Measurements from ENCODE around the gene ANKHD1. TPM values are rescaled to one million over a fixed set of nuclear protein-coding genes. Genes with fewer than 3 reads are reported as not detected.

ANKHD1 gene
- polyA plus RNA-seq, 3 donors: 29.0 to 110 (median 43.6) TPM

DNA sequence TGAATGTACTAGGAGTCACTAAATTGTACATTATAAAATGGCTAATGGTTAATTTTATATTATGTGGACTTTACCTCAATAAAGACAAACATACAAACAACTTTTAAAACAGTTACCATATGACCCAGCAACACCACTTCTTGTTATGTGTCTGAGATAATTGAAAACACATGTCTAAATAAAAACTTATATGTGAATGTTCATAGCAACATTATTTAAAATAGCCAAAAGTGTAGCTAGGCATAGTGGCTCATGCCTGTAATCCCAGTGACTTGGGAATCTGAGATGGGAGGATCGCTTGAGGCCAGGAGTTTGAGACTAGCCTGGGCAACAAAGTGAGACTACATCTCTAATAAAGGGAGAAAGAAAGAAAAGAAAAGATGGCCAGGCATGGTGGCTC lies 185.9 kb downstream of the ANKHD1 start:
- peaks cover 0 to 6% (median 1%) of the 10 kb centered on the region in 3 donors for H3K27me3 Mint-ChIP-seq (ENCODE audit: low read depth in 3 of 3)
- H4K20me1 ChIP-seq (ENCODE audit: insufficient read depth, low read length): no peaks in the 10 kb centered on the region
- peaks cover 51 to 56% of the 10 kb centered on the region in 2 donors for H3K4me1 ChIP-seq (ENCODE audit: control insufficient read depth in 1 of 2, insufficient read depth in 2 of 2, low read length in 2 of 2)
- 80% methylated on average over 1 of the region's 1 CpG for WGBS (ENCODE audit: insufficient coverage)
- H3K79me2 ChIP-seq (ENCODE audit: insufficient read depth, low read length): peaks cover 55% of the 10 kb centered on the region
- peak overlapping the region in 6 of 7 donors; percentile 35 to 89 (median 66) for H3K27ac Mint-ChIP-seq
- TF ChIP-seq, protein P1, sequence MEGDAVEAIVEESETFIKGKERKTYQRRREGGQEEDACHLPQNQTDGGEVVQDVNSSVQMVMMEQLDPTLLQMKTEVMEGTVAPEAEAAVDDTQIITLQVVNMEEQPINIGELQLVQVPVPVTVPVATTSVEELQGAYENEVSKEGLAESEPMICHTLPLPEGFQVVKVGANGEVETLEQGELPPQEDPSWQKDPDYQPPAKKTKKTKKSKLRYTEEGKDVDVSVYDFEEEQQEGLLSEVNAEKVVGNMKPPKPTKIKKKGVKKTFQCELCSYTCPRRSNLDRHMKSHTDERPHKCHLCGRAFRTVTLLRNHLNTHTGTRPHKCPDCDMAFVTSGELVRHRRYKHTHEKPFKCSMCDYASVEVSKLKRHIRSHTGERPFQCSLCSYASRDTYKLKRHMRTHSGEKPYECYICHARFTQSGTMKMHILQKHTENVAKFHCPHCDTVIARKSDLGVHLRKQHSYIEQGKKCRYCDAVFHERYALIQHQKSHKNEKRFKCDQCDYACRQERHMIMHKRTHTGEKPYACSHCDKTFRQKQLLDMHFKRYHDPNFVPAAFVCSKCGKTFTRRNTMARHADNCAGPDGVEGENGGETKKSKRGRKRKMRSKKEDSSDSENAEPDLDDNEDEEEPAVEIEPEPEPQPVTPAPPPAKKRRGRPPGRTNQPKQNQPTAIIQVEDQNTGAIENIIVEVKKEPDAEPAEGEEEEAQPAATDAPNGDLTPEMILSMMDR (IDR thresholded peaks at IDR 0.05): no peak
- H3K4me2 ChIP-seq (replicated peaks; ENCODE audit: extremely low read depth, low read length, poor library complexity, severe bottlenecking): no peak overlapping the region
- no peak for DNase-seq
- no peak overlapping the region for H3K4me3 Mint-ChIP-seq
- H3K36me3 ChIP-seq (replicated peaks in 1 of 2; ENCODE audit: control insufficient read depth in 1 of 2, insufficient read depth in 2 of 2, low read length in 2 of 2): peaks cover 0 to 25% of the 10 kb centered on the region in 2 donors
- H2AFZ ChIP-seq (ENCODE audit: insufficient read depth, low read depth, low read length, poor library complexity, severe bottlenecking): no peak overlapping the region
- intact Hi-C loops (cut with micrococcal nuclease): no loop called here
- H3K9me3 Mint-ChIP-seq: peaks cover 0 to 8% (median 0%) of the 10 kb centered on the region in 7 donors
- no peaks in the 10 kb centered on the region for H3K9me3 ChIP-seq (replicated peaks in 1 of 2; ENCODE audit: control insufficient read depth in 1 of 2, insufficient read depth in 1 of 2, low read length in 2 of 2)
- H3K9ac ChIP-seq (ENCODE audit: insufficient read depth, low read length, poor library complexity, severe bottlenecking): no peak overlapping the region
- H3K4me1 Mint-ChIP-seq: peaks cover 61% of the 10 kb centered on the region
- no peak overlapping the region for H3K27ac ChIP-seq (ENCODE audit: low read depth in 1 of 2, low read length in 2 of 2)
- peaks cover 25 to 55% of the 10 kb centered on the region in 2 donors for H3K36me3 Mint-ChIP-seq
- no peak overlapping the region for H3K4me3 ChIP-seq (replicated peaks in 1 of 3; ENCODE audit: low read depth in 2 of 3, low read length in 3 of 3)
- H3K27me3 ChIP-seq (ENCODE audit: control insufficient read depth in 2 of 2, insufficient read depth in 2 of 2, low read length in 2 of 2): no peaks in the 10 kb centered on the region

DNA sequence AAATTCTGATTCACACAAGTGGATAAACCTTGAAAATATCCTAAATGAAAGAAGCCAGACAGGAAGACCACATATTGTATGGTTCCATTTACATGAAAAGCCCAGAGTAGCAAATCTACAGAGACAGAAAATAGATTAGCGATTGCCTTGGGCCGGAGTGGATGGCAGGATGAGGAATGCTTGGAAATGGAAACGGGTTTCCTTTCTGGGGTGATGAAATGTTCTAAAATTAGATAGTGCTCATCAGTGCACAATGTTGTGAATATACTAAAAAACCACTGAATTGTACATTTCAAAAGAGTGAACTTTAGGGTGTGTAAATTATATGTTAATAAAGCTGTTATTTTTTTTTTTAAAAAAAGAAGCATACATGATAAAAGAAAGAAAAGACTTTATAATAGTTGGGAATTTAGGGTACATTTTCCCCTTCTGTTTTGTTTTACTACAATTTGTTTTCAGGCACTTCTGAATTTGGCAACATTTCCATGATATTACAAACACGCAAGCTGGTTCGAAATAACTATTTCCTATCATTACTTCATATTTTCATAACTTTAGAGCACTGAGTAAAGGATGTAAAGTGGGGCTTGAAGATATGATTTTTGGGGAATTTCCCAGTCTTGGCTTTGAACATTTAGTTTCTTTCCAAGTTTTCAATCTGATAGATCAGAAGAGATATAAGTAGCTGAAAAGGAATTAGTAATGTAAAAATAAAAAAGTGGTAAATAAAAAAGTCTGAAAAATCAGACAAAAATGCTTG lies 186.9 kb downstream of the ANKHD1 start:
- H3K4me3 ChIP-seq (replicated peaks in 1 of 3; ENCODE audit: low read depth in 2 of 3, low read length in 3 of 3): peak overlapping the region in 2 of 3 experiments; percentile 4 to 81
- H3K27me3 ChIP-seq (ENCODE audit: control insufficient read depth in 2 of 2, insufficient read depth in 2 of 2, low read length in 2 of 2): no peaks in the 10 kb centered on the region
- Mint-ChIP-seq H3K27ac (peak overlapping the region; percentile 89 to 96 (median 93)), H3K4me1 (peaks cover 61% of the 10 kb centered on the region), H3K4me3 (peak overlapping the region in 1 of 2 donors; percentile 73), H3K9me3 (peaks cover 0 to 8% (median 0%) of the 10 kb centered on the region in 7 donors), H3K27me3 (ENCODE audit: low read depth in 3 of 3) (peaks cover 0 to 2% (median under 1%) of the 10 kb centered on the region in 3 donors), H3K36me3 (peaks cover 19 to 47% of the 10 kb centered on the region in 2 donors)
- no peaks in the 10 kb centered on the region for H4K20me1 ChIP-seq (ENCODE audit: insufficient read depth, low read length)
- H3K4me1 ChIP-seq (ENCODE audit: control insufficient read depth in 1 of 2, insufficient read depth in 2 of 2, low read length in 2 of 2): peaks cover 57 to 62% of the 10 kb centered on the region in 2 donors
- H3K9ac ChIP-seq (ENCODE audit: insufficient read depth, low read length, poor library complexity, severe bottlenecking): no peak overlapping the region
- TF ChIP-seq, protein P1 (IDR thresholded peaks at IDR 0.05): no peak
- WGBS (ENCODE audit: insufficient coverage): 20% methylated on average over 1 of the region's 5 CpGs
- peak overlapping the region; percentile 83 for H3K4me2 ChIP-seq (replicated peaks; ENCODE audit: extremely low read depth, low read length, poor library complexity, severe bottlenecking)
- peaks cover 0 to 15% of the 10 kb centered on the region in 2 donors for H3K36me3 ChIP-seq (replicated peaks in 1 of 2; ENCODE audit: control insufficient read depth in 1 of 2, insufficient read depth in 2 of 2, low read length in 2 of 2)
- no peaks in the 10 kb centered on the region for H3K9me3 ChIP-seq (replicated peaks in 1 of 2; ENCODE audit: control insufficient read depth in 1 of 2, insufficient read depth in 1 of 2, low read length in 2 of 2)
- H3K27ac ChIP-seq (ENCODE audit: low read depth in 1 of 2, low read length in 2 of 2): peak overlapping the region in 1 of 2 donors; percentile 91
- H2AFZ ChIP-seq (ENCODE audit: insufficient read depth, low read depth, low read length, poor library complexity, severe bottlenecking): no peak overlapping the region
- peaks cover 45% of the 10 kb centered on the region for H3K79me2 ChIP-seq (ENCODE audit: insufficient read depth, low read length)
- DNase-seq: peak in 2 of 3 donors; percentile 68 to 75
- intact Hi-C loops (cut with micrococcal nuclease): no loop called here

Small RNA genes lying within 50 kb of the gene (small RNA-seq; reads per million reads assigned to genes)
- gene RF00279 (ENCODE audit: insufficient read length, low read depth): not detected
- gene RF00443 (ENCODE audit: insufficient read length, low read depth): not detected
- gene RNU4-14P (ENCODE audit: insufficient read length, low read depth): not detected

Other genes with a start within 250 kb of the ANKHD1 start
- 10 to 100 TPM; 14.0 to 40.0 (median 36.7) TPM for gene CYSTM1, start 226.6 kb upstream of the ANKHD1 start, polyA plus RNA-seq
- gene PFDN1, start 98.7 kb upstream of the ANKHD1 start, polyA plus RNA-seq: 100 to 1,000 TPM in 1 of 3 donors, 10 to 100 TPM in 2; 44.7 to 105 (median 82.2) TPM
- 100 to 1,000 TPM in 1 of 3 donors, 10 to 100 TPM in 2; 25.2 to 548 (median 31.6) TPM for gene HBEGF, start 55.2 kb upstream of the ANKHD1 start, polyA plus RNA-seq
- under 1 TPM in 1 of 3 donors, not detected in 2; 0.28 TPM for gene SLC4A9, start 41.6 kb upstream of the ANKHD1 start, polyA plus RNA-seq
- 10 to 100 TPM; 22.8 to 46.0 (median 41.9) TPM for gene EIF4EBP3, start 145.8 kb downstream of the ANKHD1 start, polyA plus RNA-seq
- 10 to 100 TPM; 72.4 to 97.2 (median 80.8) TPM for gene SRA1, start 155.6 kb downstream of the ANKHD1 start, polyA plus RNA-seq
- gene APBB3, start 162.8 kb downstream of the ANKHD1 start, polyA plus RNA-seq: 100 to 1,000 TPM in 1 of 3 donors, 1 to 10 TPM in 2; 4.9 to 211 (median 7.4) TPM
- 10 to 100 TPM; 44.0 to 67.1 (median 58.8) TPM for gene SLC35A4, start 163.0 kb downstream of the ANKHD1 start, polyA plus RNA-seq
- gene CD14, start 231.3 kb downstream of the ANKHD1 start, polyA plus RNA-seq: 1,000 to 10,000 TPM; 1,687 to 3,095 (median 2,434) TPM
- gene TMCO6, start 237.6 kb downstream of the ANKHD1 start, polyA plus RNA-seq: 10 to 100 TPM in 2 of 3 donors, 1 to 10 TPM in 1; 9.8 to 45.5 (median 12.6) TPM
- gene NDUFA2, start 245.8 kb downstream of the ANKHD1 start, polyA plus RNA-seq: 100 to 1,000 TPM in 2 of 3 donors, 10 to 100 TPM in 1; 90.1 to 246 (median 207) TPM
- gene IK, start 246.0 kb downstream of the ANKHD1 start, polyA plus RNA-seq: 10 to 100 TPM; 58.3 to 86.6 (median 80.9) TPM

All from CD14-positive monocyte (primary cell).